IMR-90 (cell line): Measurements from ENCODE around the gene TP53BP2. TPM values are rescaled to one million over a fixed set of nuclear protein-coding genes. Genes with fewer than 3 reads are reported as not detected.
"Not testable (repeated sequence)": the region's sequence is repeated elsewhere in the genome, so short reads cannot be mapped to it uniquely, and the experiment has no call there.

ENCODE experiments used
- ATAC-seq: fragments of 200-7000 bp; cut with Tn5 transposase; 2 replicates; pipeline ENCODE4 v1.9.1; 2020; ENCODE audit warnings: low read depth, mild to moderate bottlenecking, moderate library complexity
- BruUV-seq: library from RNA; stranded (reverse); fragments of 400-500 nt; replicated peaks from 2 replicates; lab custom pipeline; 2021; lab: Mats Ljungman, UMichigan
- CTCF ChIA-PET: fragments of 300-600 bp; formaldehyde crosslinking; extraction: SDS; loops from one replicate; lab custom pipeline; 2021; ENCODE audit warnings: antibody characterized with exemption; lab: Yijun Ruan, JAX
- POLR2A ChIA-PET: fragments of 300-600 bp; sonication (Branson Sonifier 250); formaldehyde crosslinking; loops from one replicate; lab custom pipeline; 2022; ENCODE audit warnings: antibody characterized with exemption; ENCODE audit not compliant: unreplicated experiment; lab: Charles Lee
- DNase-seq: peaks from one replicate; pipeline ENCODE4 v3.0.0; 2013
- H2AFZ ChIP-seq: replicated peaks from 2 replicates; pipeline ENCODE3; 2013; ENCODE audit warnings: low read length, mild to moderate bottlenecking; ENCODE audit not compliant: poor library complexity
- H2AK5ac ChIP-seq: 2 replicates; pipeline ENCODE4 v1.6.1; 2013; ENCODE audit warnings: low read depth, low read length, inconsistent platforms
- H2AK9ac ChIP-seq: replicated peaks from 2 replicates; pipeline ENCODE3; 2013; ENCODE audit warnings: mild to moderate bottlenecking, low read depth, low read length, moderate library complexity; ENCODE audit not compliant: poor library complexity
- H2BK120ac ChIP-seq: 2 replicates; pipeline ENCODE4 v1.6.1; 2013; ENCODE audit warnings: low read depth, low read length, inconsistent platforms
- H2BK15ac ChIP-seq: 3 replicates; pipeline ENCODE4 v1.6.1; 2013; ENCODE audit warnings: low read depth, low read length, inconsistent platforms
- H2BK20ac ChIP-seq: 2 replicates; pipeline ENCODE4 v1.6.1; 2013; ENCODE audit warnings: low read depth, mild to moderate bottlenecking, inconsistent platforms, low read length, moderate library complexity
- H2BK5ac ChIP-seq: 2 replicates; pipeline ENCODE4 v1.6.1; 2013; ENCODE audit warnings: mild to moderate bottlenecking, low read depth, low read length, inconsistent platforms; ENCODE audit not compliant: poor library complexity, severe bottlenecking
- H3K14ac ChIP-seq: replicated peaks from 2 replicates; pipeline ENCODE4 v1.6.1; 2013; ENCODE audit warnings: low read depth, low read length, inconsistent platforms
- H3K18ac ChIP-seq: 2 replicates; pipeline ENCODE4 v1.6.1; 2013; ENCODE audit warnings: low read depth, low read length, control low read depth
- H3K23ac ChIP-seq: 2 replicates; pipeline ENCODE4 v1.6.1; 2013; ENCODE audit warnings: low read depth, low read length, inconsistent platforms
- H3K27ac ChIP-seq: 2 replicates; pipeline ENCODE4 v1.5.1; 2013; ENCODE audit warnings: mild to moderate bottlenecking, control low read depth, low read length; ENCODE audit not compliant: insufficient read depth
- H3K27me3 ChIP-seq: 2 replicates; pipeline ENCODE4 v1.6.1; 2013; ENCODE audit warnings: low read length; ENCODE audit not compliant: control insufficient read depth, insufficient read depth
- H3K36me3 ChIP-seq: 2 replicates; pipeline ENCODE4 v1.6.1; 2013; ENCODE audit warnings: low read length, mixed read lengths; ENCODE audit not compliant: control insufficient read depth, insufficient read depth
- H3K4ac ChIP-seq: 2 replicates; pipeline ENCODE4 v1.6.1; 2013; ENCODE audit warnings: low read depth, low read length, inconsistent platforms
- H3K4me1 ChIP-seq: 2 replicates; pipeline ENCODE4 v1.6.1; 2013; ENCODE audit warnings: low read length, mixed read lengths; ENCODE audit not compliant: control insufficient read depth, insufficient read depth
- H3K4me2 ChIP-seq: 2 replicates; pipeline ENCODE4 v1.6.1; 2013; ENCODE audit warnings: low read depth, mild to moderate bottlenecking, control low read depth, low read length, moderate library complexity
- H3K4me3 ChIP-seq: 2 replicates; pipeline ENCODE4 v1.5.1; 2013; ENCODE audit warnings: low read depth, mild to moderate bottlenecking, control low read depth, low read length, moderate library complexity; ENCODE audit not compliant: insufficient read depth
- H3K56ac ChIP-seq: 2 replicates; pipeline ENCODE4 v1.6.1; 2013; ENCODE audit warnings: low read length, inconsistent platforms; ENCODE audit not compliant: insufficient read depth; ENCODE audit errors: extremely low read depth
- H3K79me1 ChIP-seq, 2 experiments: 2 replicates each; pipeline ENCODE4 v1.6.1; 2013; ENCODE audit warnings: low read length in 2 of 2, inconsistent platforms in 1 of 2, low read depth in 1 of 2
- H3K9ac ChIP-seq: 2 replicates; pipeline ENCODE4 v1.6.1; 2013; ENCODE audit warnings: low read depth, low read length, control low read depth
- H3K9me1 ChIP-seq: 2 replicates; pipeline ENCODE4 v1.6.1; 2013; ENCODE audit warnings: low read length, inconsistent platforms; ENCODE audit not compliant: insufficient read depth
- H3K9me3 ChIP-seq: 2 replicates; pipeline ENCODE4 v1.6.1; 2013; ENCODE audit warnings: low read length; ENCODE audit not compliant: control insufficient read depth, insufficient read depth
- H4K20me1 ChIP-seq: 2 replicates; pipeline ENCODE4 v1.6.1; 2013; ENCODE audit warnings: low read length, inconsistent platforms; ENCODE audit not compliant: insufficient read depth
- H4K5ac ChIP-seq: 2 replicates; pipeline ENCODE4 v1.6.1; 2013; ENCODE audit warnings: mild to moderate bottlenecking, low read depth, low read length, control low read depth
- H4K8ac ChIP-seq, 2 experiments: 2 replicates each; pipeline ENCODE4 v1.6.1; 2013; ENCODE audit warnings: low read depth in 2 of 2, low read length in 2 of 2, control low read depth in 1 of 2, inconsistent platforms in 1 of 2
- H4K91ac ChIP-seq: 2 replicates; pipeline ENCODE4 v1.6.1; 2013; ENCODE audit warnings: low read depth, low read length, inconsistent platforms; ENCODE audit not compliant: insufficient read depth
- WGBS, 2 experiments: methylation state at CpG; one replicate each; pipeline versions ENCODE4 v1.1.5 to v1.1.7; 2013; ENCODE audit warnings: missing lambda C conversion rate in 2 of 2; ENCODE audit not compliant: insufficient read length in 1 of 2; ENCODE audit errors: extremely low coverage in 2 of 2; 5-methylcytosine and 5-hydroxymethylcytosine counted together
- dilution Hi-C: fragments of 300-500 bp; cut with HindIII; formaldehyde crosslinking; loops from one replicate; pipeline ENCODE4 v1.14.3; 2018; ENCODE audit warnings: low sequenced_read_pairs; ENCODE audit not compliant: unreplicated experiment
- in situ Hi-C: fragments of 300-500 bp; cut with MboI; formaldehyde crosslinking; loops from 3 replicates; pipeline ENCODE4 v1.14.3; 2019; ENCODE audit warnings: low sequenced_read_pairs, inconsistent platforms, mixed read lengths
- intact Hi-C: fragments of 100-400 bp; cut with micrococcal nuclease; formaldehyde crosslinking; loops from 2 replicates; pipeline ENCODE4 v1.10.0; 2022
- polyA plus RNA-seq, 3 experiments: library from polyadenylated mRNA; depleted of rRNA; stranded (reverse); fragments of >200 nt; gene quantifications; 2 replicates each; pipeline ENCODE4 v1.2.3, GENCODE V29; 2012; ENCODE audit warnings: low replicate concordance in 1 of 3
- total RNA-seq: library from RNA; depleted of rRNA; stranded (reverse); fragments of >200 nt; gene quantifications from 2 replicates; pipeline ENCODE4 v1.2.3, GENCODE V29; 2012

The TP53BP2 gene
- total and polyA plus RNA-seq, 2 of the 4 experiments (the other 2 are of a cell fraction) = 19.9 to 35.0 TPM

DNA sequence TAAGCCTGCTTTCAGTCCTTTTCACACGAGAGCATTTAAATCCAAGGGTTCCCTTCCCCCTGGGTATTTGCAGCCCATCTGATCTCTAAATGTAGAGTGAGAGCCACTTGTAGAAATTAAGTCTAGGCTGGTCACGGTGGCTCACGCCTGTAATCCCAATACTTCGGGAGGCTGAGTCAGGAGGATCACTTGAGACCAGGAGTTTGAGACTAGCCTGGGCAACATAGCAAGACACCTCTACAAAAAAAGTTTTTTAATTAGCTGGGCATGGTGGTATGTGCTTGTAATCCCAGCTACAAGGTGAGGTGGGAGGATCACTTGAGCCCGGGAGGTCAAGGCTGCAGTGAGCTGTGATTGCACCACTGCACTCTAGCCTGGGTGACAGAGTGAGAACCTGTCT, 109.1 kb downstream of the TP53BP2 start:
- DNase-seq, H3K9me3 ChIP-seq, intact Hi-C loops, H4K91ac ChIP-seq, H2BK15ac ChIP-seq, H2BK20ac ChIP-seq, H3K56ac ChIP-seq, H3K27me3 ChIP-seq, CTCF ChIA-PET, H2AFZ ChIP-seq, H3K4me2 ChIP-seq, H3K18ac ChIP-seq, H3K27ac ChIP-seq, H2BK5ac ChIP-seq, dilution Hi-C loops, ATAC-seq, H3K4me3 ChIP-seq, H2BK120ac ChIP-seq, H4K5ac ChIP-seq, BruUV-seq, in situ Hi-C loops, H3K9ac ChIP-seq, H2AK9ac ChIP-seq, H3K4ac ChIP-seq, POLR2A ChIA-PET, H3K23ac ChIP-seq: not testable (repeated sequence)
- WGBS, 2 experiments = no CpG with 5 or more reads among the region's 5 CpGs
- Histone ChIP-seq H3K14ac (0 out of 2 replicates have a peak overlapping the region, but pooled peaks have one; percentile 19), H3K4me1 (peaks cover 23% of the 10 kb centered on the region), H4K20me1 (peaks cover 87% of the 10 kb centered on the region), H2AK5ac (0 out of 2 replicates have a peak overlapping the region, but pooled peaks have one; percentile 24), H3K36me3 (peaks cover 39% of the 10 kb centered on the region), H3K9me1 (peaks cover 47% of the 10 kb centered on the region), H3K79me1 (peaks cover 56 to 84% of the 10 kb centered on the region in 2 experiments), H4K8ac (peak overlapping the region in 1 of 2 experiments; percentile 58; a peak in 1 of 4 replicates)
